Measurements from ENCODE around the gene IFITM2. TPM values are rescaled to one million over a fixed set of nuclear protein-coding genes. Genes with fewer than 3 reads are reported as not detected.

Gene IFITM2
- total and polyA plus RNA-seq, 4 donors, result 8.5 to 1,441 (median 404) TPM

DNA sequence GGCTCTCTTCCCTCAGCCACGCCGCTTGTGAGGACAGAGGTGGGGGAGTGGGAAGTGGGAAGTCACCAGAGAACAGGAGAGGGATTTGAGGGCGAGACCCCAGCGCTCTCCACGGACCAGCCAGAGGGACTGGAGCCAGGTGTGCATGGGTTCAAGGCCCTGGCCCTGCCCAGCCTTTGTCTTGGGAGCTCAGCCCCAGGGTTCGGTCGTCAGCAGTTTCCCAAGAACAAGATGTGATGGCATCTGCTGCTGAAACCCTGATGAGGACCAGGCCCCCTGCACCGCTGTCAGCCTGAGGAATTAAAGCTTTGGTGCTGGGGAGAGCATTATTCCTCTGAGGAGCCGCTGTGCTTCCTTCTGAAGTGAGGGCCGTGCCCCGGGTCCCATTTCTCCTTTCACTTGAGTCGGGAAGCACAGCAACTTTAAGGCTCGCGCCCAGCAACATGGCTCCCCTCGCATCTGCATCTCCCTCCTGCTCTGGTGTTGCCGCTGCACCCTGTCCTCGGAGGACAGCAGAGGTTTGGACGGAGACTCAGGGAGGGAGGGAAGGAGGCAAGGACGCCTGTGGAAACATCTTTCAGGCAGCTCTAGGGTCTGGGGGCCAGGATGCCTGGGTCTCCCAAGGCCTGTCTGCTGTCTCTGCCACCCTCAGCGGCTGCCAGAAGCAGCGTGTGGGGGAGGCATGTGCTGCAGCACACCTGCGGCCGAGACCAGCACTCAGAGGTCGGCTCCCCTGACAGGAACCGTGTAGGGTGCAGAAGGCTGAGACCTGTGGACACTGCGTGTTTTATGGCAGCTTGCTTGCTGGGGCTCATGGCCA is 12.1 kb upstream of the IFITM2 start:
- no peak overlapping the region for H3K4me3 ChIP-seq (ENCODE audit: low read depth in 1 of 3, low read length in 3 of 3)
- DNase-seq (ENCODE audit: low spot score), result no peak
- H3K4me1 ChIP-seq (ENCODE audit: control insufficient read depth in 4 of 4, insufficient read depth in 4 of 4, low read length in 3 of 4), result no peaks in the 10 kb centered on the region
- peaks cover 0 to 2% (median 0%) of the 10 kb centered on the region in 4 donors for H3K36me3 ChIP-seq (ENCODE audit: control insufficient read depth in 4 of 4, insufficient read depth in 3 of 4, low read depth in 1 of 4, low read length in 3 of 4)
- TF ChIP-seq, protein P1, sequence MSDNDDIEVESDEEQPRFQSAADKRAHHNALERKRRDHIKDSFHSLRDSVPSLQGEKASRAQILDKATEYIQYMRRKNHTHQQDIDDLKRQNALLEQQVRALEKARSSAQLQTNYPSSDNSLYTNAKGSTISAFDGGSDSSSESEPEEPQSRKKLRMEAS (IDR thresholded peaks at IDR 0.05), result no peak
- TF ChIP-seq, protein P2, sequence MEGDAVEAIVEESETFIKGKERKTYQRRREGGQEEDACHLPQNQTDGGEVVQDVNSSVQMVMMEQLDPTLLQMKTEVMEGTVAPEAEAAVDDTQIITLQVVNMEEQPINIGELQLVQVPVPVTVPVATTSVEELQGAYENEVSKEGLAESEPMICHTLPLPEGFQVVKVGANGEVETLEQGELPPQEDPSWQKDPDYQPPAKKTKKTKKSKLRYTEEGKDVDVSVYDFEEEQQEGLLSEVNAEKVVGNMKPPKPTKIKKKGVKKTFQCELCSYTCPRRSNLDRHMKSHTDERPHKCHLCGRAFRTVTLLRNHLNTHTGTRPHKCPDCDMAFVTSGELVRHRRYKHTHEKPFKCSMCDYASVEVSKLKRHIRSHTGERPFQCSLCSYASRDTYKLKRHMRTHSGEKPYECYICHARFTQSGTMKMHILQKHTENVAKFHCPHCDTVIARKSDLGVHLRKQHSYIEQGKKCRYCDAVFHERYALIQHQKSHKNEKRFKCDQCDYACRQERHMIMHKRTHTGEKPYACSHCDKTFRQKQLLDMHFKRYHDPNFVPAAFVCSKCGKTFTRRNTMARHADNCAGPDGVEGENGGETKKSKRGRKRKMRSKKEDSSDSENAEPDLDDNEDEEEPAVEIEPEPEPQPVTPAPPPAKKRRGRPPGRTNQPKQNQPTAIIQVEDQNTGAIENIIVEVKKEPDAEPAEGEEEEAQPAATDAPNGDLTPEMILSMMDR (IDR thresholded peaks at IDR 0.05; ENCODE audit: low read depth, low read length, missing input control), result no peak
- H3K27me3 ChIP-seq (ENCODE audit: control insufficient read depth in 4 of 4, insufficient read depth in 4 of 4, low read length in 3 of 4), result no peaks in the 10 kb centered on the region
- WGBS, result 91% methylated on average over 26 of the region's 26 CpGs
- no peak overlapping the region for H3K27ac ChIP-seq (ENCODE audit: low read depth in 1 of 2, low read length in 2 of 2)
- H3K9ac ChIP-seq (ENCODE audit: low read depth in 1 of 2, low read length in 2 of 2), result no peak overlapping the region
- H3K9me3 ChIP-seq (ENCODE audit: control insufficient read depth in 4 of 4, low read length in 3 of 4), result no peaks in the 10 kb centered on the region

DNA sequence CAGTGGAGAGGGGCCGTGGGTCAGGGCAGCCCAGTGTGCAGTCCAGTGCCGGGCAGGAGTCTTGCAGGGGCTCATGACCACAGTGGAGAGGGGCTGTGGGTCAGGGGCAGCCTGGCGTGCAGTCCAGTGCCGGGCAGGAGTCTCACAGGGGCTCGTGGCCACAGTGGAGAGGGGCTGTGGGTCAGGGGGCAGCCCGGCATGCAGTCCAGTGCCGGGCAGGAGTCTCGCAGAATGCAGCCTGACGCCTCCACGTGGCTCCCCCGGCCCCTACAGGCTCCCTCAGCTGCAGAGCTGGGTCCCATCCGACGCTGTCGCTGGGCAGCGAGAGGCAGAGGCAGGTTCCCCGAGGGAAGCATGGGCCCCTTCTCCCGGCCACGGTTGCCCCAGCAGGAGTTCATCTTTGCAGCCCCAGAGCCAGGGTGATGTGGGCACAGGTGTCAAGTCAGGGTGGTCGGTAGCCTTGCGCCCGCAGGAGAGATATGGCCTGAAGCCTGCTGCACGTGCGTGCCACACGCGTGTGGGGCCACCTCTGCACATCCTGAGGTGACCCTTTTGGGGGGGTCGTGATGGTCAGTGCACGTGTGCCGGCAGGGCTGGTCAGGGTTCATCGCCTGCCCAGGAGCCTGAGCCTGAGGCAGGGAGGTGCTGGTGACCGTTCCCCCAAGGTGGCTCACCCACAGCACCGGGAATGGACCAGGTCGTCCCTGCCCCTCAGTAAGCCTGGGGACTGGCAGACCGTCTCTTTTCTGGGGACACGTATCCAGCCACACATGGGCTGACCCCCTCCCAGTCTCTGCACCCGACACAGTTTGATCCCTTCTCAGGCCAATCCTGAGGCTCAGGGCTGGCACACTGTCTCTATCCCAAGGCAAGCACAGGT is 11.2 kb upstream of the IFITM2 start:
- DNase-seq (ENCODE audit: low spot score), result no peak
- no peak overlapping the region for H3K4me3 ChIP-seq (ENCODE audit: low read depth in 1 of 3, low read length in 3 of 3)
- H3K27ac ChIP-seq (ENCODE audit: low read depth in 1 of 2, low read length in 2 of 2), result no peak overlapping the region
- 79% methylated on average over 35 of the region's 35 CpGs for WGBS
- H3K4me1 ChIP-seq (ENCODE audit: control insufficient read depth in 4 of 4, insufficient read depth in 4 of 4, low read length in 3 of 4), result no peaks in the 10 kb centered on the region
- TF ChIP-seq HNF4A (conservative IDR thresholded peaks at IDR 0.05) (no peak), FOXA2 (IDR thresholded peaks at IDR 0.05) (no peak), YY1 (IDR thresholded peaks at IDR 0.05) (no peak), EGR1 (IDR thresholded peaks at IDR 0.05; ENCODE audit: low read depth in 2 of 2) (no peak), NR2F2 (IDR thresholded peaks at IDR 0.05) (no peak), TAF1 (conservative IDR thresholded peaks at IDR 0.05) (no peak), HNF4G (IDR thresholded peaks at IDR 0.05) (no peak), GABPA (IDR thresholded peaks at IDR 0.05 in 1 of 2, conservative IDR thresholded peaks at IDR 0.05 in 1 of 2) (no peak), JUND (IDR thresholded peaks at IDR 0.05) (no peak), RAD21 (IDR thresholded peaks at IDR 0.05) (no peak), FOXA1 (IDR thresholded peaks at IDR 0.05) (no peak), SP1 (IDR thresholded peaks at IDR 0.05) (no peak), RXRA (IDR thresholded peaks at IDR 0.05) (no peak)
- TF ChIP-seq, protein P1 (IDR thresholded peaks at IDR 0.05), result no peak
- TF ChIP-seq, protein P3, sequence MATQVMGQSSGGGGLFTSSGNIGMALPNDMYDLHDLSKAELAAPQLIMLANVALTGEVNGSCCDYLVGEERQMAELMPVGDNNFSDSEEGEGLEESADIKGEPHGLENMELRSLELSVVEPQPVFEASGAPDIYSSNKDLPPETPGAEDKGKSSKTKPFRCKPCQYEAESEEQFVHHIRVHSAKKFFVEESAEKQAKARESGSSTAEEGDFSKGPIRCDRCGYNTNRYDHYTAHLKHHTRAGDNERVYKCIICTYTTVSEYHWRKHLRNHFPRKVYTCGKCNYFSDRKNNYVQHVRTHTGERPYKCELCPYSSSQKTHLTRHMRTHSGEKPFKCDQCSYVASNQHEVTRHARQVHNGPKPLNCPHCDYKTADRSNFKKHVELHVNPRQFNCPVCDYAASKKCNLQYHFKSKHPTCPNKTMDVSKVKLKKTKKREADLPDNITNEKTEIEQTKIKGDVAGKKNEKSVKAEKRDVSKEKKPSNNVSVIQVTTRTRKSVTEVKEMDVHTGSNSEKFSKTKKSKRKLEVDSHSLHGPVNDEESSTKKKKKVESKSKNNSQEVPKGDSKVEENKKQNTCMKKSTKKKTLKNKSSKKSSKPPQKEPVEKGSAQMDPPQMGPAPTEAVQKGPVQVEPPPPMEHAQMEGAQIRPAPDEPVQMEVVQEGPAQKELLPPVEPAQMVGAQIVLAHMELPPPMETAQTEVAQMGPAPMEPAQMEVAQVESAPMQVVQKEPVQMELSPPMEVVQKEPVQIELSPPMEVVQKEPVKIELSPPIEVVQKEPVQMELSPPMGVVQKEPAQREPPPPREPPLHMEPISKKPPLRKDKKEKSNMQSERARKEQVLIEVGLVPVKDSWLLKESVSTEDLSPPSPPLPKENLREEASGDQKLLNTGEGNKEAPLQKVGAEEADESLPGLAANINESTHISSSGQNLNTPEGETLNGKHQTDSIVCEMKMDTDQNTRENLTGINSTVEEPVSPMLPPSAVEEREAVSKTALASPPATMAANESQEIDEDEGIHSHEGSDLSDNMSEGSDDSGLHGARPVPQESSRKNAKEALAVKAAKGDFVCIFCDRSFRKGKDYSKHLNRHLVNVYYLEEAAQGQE (IDR thresholded peaks at IDR 0.05), result no peak
- TF ChIP-seq, protein P4, sequence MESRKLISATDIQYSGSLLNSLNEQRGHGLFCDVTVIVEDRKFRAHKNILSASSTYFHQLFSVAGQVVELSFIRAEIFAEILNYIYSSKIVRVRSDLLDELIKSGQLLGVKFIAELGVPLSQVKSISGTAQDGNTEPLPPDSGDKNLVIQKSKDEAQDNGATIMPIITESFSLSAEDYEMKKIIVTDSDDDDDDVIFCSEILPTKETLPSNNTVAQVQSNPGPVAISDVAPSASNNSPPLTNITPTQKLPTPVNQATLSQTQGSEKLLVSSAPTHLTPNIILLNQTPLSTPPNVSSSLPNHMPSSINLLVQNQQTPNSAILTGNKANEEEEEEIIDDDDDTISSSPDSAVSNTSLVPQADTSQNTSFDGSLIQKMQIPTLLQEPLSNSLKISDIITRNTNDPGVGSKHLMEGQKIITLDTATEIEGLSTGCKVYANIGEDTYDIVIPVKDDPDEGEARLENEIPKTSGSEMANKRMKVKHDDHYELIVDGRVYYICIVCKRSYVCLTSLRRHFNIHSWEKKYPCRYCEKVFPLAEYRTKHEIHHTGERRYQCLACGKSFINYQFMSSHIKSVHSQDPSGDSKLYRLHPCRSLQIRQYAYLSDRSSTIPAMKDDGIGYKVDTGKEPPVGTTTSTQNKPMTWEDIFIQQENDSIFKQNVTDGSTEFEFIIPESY (IDR thresholded peaks at IDR 0.05), result no peak
- TF ChIP-seq, protein P2 (IDR thresholded peaks at IDR 0.05; ENCODE audit: low read depth, low read length, missing input control), result no peak
- TF ChIP-seq, protein P5, sequence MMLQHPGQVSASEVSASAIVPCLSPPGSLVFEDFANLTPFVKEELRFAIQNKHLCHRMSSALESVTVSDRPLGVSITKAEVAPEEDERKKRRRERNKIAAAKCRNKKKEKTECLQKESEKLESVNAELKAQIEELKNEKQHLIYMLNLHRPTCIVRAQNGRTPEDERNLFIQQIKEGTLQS (IDR thresholded peaks at IDR 0.05), result no peak
- no peaks in the 10 kb centered on the region for H3K27me3 ChIP-seq (ENCODE audit: control insufficient read depth in 4 of 4, insufficient read depth in 4 of 4, low read length in 3 of 4)
- H3K9me3 ChIP-seq (ENCODE audit: control insufficient read depth in 4 of 4, low read length in 3 of 4), result no peaks in the 10 kb centered on the region
- peaks cover 0 to 2% (median 0%) of the 10 kb centered on the region in 4 donors for H3K36me3 ChIP-seq (ENCODE audit: control insufficient read depth in 4 of 4, insufficient read depth in 3 of 4, low read depth in 1 of 4, low read length in 3 of 4)
- no peak overlapping the region for H3K9ac ChIP-seq (ENCODE audit: low read depth in 1 of 2, low read length in 2 of 2)

Data from liver (tissue), 9 donors.